Measurements from ENCODE around the gene PPP1R13B. TPM values are rescaled to one million over a fixed set of nuclear protein-coding genes. Genes with fewer than 3 reads are reported as not detected.

The PPP1R13B gene
- total RNA-seq, 1 experiment from 2014 or later = 17.8 TPM

GRCh38 chr14:103707329-103708263 lies 139.8 kb downstream of the PPP1R13B start:
- Histone ChIP-seq H3K4me2 (ENCODE audit: low read length) (no peak overlapping the region), H3K9me3 (ENCODE audit: control insufficient read depth in 1 of 2, insufficient read depth in 1 of 2, low read depth in 1 of 2, low read length in 2 of 2) (no peaks in the 10 kb centered on the region), H3K9ac (ENCODE audit: low read length) (no peak overlapping the region), H3K4me3 (replicated peaks in 1 of 2; ENCODE audit: low read depth in 1 of 2, low read length in 2 of 2) (no peak overlapping the region), H3K79me2 (ENCODE audit: insufficient read depth, low read length) (peaks cover 20% of the 10 kb centered on the region), H3K36me3 (ENCODE audit: control insufficient read depth in 1 of 2, insufficient read depth in 2 of 2, low read length in 2 of 2) (peaks cover 10 to 50% of the 10 kb centered on the region in 2 experiments; a peak in 3 of 4 replicates), H2AFZ (ENCODE audit: low read depth, low read length, poor library complexity, severe bottlenecking) (no peak overlapping the region), H3K27ac (ENCODE audit: low read depth, low read length) (no peak overlapping the region), H3K4me1 (ENCODE audit: control insufficient read depth in 1 of 2, insufficient read depth in 2 of 2, low read length in 2 of 2) (no peaks in the 10 kb centered on the region), H4K20me1 (ENCODE audit: insufficient read depth) (peaks cover 8% of the 10 kb centered on the region; the same call in 1 of the 2 replicates), H3K27me3 (ENCODE audit: insufficient read depth, low read length) (no peaks in the 10 kb centered on the region), H3K9me2 (ENCODE audit: insufficient read depth) (no peaks in the 10 kb centered on the region)
- intact Hi-C loops (cut with micrococcal nuclease) = no loop called here
- BruUV-seq (replicated peaks) = no TSS peak
- ATAC-seq (no peak), DNase-seq (ENCODE audit: low read depth, low spot score) (no peak)
- POLR2A ChIA-PET = no interaction called here
- CTCF ChIA-PET = no interaction called here
- RAD21 ChIA-PET (ENCODE audit: low non-redundant PET in 1 of 2, low total read pairs in 2 of 2, uncharacterized antibody in 2 of 2, unreplicated experiment in 2 of 2) = no interaction called here
- TF ChIP-seq ELF1 (IDR thresholded peaks at IDR 0.05; ENCODE audit: borderline replicate concordance, low read depth) = no peak
- no peak for TF ChIP-seq RAD21 (IDR thresholded peaks at IDR 0.05; ENCODE audit: low read depth)
- TF ChIP-seq ZNF274 (IDR thresholded peaks at IDR 0.05; ENCODE audit: low read depth, low read length) = no peak
- TF ChIP-seq YY1 (IDR thresholded peaks at IDR 0.05; ENCODE audit: extremely low read depth, insufficient replicate concordance, low read depth, low read length) = no peak
- no peak for TF ChIP-seq ZBTB33 (IDR thresholded peaks at IDR 0.05; ENCODE audit: extremely low read depth, insufficient replicate concordance, low read length)
- TF ChIP-seq ATF3 (IDR thresholded peaks at IDR 0.05) = no peak
- TF ChIP-seq SP1 (IDR thresholded peaks at IDR 0.05; ENCODE audit: low read depth) = no peak
- TF ChIP-seq SIN3A (IDR thresholded peaks at IDR 0.05; ENCODE audit: low read depth) = no peak
- TF ChIP-seq EZH2phosphoT487 (IDR thresholded peaks at IDR 0.05; ENCODE audit: borderline replicate concordance) = no peak
- no peak for TF ChIP-seq CTCF (IDR thresholded peaks at IDR 0.05 in 2 of 3, conservative IDR thresholded peaks at IDR 0.05 in 1 of 3; ENCODE audit: borderline replicate concordance in 1 of 3, insufficient read depth in 1 of 3, low read depth in 2 of 3, low read length in 2 of 3)
- TF ChIP-seq JUND (IDR thresholded peaks at IDR 0.05) = no peak
- no peak for TF ChIP-seq EGR1 (IDR thresholded peaks at IDR 0.05; ENCODE audit: low read depth)
